ENCODE measurements around the gene C1orf174.

Gene C1orf174

DNA sequence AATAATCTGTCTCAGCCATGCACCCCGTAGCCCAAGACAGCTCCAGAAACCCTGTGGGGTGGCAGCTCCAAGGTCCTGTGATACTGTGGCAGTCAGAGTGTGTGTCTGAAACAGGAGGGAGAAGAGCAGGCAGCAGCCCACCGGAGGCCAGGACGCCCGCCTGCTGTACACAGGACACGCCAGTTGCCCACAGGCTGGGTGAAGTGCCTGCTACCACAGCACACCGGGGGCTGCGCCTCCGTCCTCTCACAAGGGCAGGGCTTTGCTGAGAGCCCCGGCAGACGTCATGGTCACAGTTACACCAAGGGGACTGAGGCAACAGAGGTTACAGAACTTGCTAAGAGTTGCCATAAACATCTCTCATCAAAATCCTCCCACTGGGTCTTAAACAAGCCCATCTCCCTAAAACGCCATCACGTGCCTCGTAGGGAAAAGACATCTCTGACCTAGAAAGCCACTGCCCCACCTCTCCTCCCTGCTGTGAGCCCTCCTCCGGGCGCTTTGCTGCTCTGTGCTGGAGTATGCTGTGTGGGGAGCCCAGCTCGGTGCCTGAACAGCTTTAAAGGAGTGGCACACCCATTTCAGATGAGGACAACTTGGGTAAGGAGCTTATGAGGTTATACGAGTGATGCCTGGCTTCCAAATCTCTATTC lies 5.3 kb downstream of the C1orf174 start:
- no peak for DNase-seq (ENCODE audit: low read depth)

DNA sequence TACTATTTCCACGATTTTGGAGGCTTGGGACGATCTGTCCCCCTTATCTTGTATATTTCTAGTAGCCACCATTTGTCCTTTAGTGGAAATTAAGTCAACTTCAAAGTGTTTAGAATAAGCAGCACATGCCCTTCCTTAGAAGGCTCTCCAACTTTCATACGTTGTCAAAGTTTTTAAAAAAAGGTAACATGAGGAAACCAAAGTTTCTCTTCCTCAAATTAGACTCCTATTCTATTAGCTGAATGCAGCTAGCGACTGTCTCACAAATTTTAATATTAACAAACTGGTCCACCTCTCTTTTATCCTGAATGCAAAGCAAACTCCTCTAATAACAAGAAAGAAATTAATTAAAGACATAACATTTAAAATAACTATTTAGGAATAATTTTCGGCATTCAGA lies 6.9 kb downstream of the C1orf174 start:
- no peak for DNase-seq (ENCODE audit: low read depth)

DNA sequence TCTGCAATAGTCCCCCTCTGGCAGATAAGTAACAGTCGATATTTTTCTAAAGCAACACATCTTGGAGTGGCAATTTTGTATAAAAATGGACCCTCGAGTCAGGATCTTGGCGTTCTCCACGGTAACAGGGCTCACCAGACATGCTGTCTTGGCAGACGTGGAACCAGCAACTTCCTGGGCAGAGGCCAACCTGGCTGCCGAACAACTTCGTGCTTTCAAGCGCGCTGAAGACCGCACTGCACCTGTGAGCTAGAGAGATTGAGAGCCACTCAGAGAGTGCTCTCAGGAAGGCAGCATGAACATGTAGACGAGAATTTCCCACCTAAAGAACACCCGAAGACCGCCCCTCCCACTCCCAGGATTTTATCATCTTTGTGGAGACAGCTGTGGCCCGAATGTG lies 7.3 kb downstream of the C1orf174 start:
- no peak for DNase-seq (ENCODE audit: low read depth)

DNA sequence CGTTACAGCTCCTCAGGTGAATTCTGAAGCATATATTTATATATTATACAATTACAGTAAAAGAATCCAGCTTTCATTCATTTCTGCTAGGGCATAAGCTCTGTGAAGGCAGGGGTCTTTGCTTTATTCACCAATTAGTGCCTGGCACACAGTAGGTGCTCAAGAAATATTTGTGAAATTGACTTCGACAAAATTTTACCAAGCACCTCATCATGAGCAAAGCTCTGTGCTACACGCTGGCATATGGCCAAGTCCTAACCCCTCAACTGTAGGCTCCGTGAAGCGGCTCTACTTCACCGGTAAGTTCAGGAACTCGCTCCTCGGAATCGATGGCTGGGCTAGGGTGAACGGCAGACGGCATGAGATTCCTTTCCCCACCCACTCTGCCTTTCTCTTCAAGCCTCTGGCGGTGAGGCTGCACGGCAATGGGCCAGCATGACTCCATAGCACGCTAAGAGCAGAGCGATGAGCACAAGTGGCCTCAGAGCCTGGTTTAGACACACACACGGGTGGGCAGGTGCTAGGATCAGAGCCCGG lies 8.7 kb downstream of the C1orf174 start:
- DNase-seq (ENCODE audit: low read depth), result no peak

DNA sequence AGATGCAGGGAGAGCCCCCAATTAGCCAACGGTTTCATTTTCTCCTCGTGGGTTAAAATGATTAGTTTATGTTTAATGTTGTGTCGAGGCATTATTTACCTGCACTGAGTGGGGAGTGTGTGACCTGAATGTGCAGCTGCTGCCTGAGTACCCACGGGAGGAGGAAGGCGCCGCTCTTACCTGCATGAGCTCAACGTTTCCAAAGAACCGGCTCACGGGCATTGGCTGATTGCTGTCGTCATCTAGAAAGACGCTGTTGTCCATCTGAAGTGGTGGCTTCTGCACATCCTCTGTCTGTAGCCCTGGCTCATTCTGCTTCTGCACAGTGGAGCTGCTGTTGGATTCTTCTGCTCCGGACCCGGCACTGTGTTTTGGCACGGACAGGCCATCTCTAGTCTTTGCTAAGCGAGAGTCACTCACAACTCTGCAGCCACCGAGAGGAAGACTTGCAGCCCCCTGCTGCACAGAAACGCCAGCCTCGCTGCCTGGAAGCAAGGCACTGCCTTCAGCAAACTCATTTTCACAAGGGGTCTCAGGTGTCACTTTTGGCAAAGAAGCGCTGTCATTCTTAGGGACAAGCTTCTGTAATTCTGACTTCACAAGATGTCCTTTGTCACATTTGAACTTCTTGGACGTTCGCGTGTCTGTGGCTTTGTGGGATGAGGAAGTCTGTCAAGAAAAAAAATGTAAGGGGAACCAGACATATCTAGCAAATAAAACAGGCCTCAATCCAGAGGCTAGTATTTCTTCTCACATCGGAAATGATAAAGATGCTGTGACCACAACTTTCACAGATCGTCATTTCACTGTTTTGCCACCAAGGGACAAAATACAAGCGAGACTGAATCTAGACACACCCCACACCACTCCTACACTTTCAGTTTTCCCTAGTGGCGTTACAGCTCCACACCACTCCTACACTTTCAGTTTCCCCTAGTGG lies 9.4 kb downstream of the C1orf174 start:
- no peak for DNase-seq (ENCODE audit: low read depth)

DNA sequence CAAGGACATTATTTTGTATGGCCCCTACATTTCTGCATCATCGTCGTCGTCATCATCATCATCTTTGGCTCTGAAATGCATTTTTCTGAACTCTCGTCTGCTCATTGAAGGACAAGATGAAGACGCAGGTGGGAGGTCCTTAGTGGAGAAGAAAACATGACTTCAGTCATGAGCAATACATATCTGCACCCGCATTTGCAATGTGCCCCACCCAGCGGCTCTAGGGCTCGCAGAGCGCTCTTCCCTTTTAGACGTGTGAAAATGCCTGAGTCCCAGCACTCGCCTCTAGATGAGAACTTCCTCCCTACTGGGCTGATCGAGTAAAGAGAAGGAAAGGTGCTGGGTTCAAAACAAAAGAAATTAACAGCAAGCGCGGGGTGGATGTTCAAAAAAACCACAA lies 10.1 kb downstream of the C1orf174 start:
- DNase-seq (ENCODE audit: low read depth), result no peak

DNA sequence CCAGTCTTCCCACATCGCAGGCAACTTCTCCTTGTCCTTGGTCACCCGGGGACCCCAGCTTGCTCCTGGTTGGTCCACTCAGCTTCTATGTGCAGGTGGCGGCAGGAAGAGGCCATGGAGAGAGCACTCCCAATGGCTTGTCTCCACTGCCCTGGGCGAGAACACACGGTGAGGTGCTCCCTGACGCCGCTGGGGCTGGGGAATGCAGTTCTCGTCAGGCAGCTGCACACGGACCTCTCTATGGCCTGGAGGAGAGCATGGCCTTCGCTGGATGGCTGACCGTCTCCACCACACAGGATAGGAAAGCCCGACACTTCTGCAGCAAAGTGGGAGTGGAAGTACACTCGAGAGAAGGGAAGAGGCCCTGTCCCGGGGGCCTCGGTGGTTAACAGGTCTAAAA lies 11.8 kb downstream of the C1orf174 start:
- DNase-seq (ENCODE audit: low read depth), result no peak

DNA sequence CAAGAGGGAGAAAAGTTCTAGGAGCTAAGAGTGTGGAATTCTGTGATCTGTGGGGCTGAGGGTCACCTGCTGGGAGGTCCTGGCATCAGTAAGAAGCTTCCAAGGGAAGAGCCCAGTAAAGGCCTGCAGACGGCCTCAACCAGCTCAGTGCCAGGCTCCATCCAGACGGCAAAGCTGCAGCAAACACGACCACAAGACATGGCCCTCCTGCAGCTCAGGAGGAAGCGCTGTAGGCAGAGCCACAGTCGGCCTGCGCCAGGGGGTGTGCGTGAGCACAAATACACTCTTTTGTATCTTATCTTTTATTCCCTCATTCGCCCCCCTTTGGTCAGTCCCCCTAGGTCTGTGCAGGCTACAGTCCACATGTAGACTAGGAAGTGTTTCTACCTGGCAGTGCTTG lies 13.4 kb downstream of the C1orf174 start:
- no peak for DNase-seq (ENCODE audit: low read depth)

DNA sequence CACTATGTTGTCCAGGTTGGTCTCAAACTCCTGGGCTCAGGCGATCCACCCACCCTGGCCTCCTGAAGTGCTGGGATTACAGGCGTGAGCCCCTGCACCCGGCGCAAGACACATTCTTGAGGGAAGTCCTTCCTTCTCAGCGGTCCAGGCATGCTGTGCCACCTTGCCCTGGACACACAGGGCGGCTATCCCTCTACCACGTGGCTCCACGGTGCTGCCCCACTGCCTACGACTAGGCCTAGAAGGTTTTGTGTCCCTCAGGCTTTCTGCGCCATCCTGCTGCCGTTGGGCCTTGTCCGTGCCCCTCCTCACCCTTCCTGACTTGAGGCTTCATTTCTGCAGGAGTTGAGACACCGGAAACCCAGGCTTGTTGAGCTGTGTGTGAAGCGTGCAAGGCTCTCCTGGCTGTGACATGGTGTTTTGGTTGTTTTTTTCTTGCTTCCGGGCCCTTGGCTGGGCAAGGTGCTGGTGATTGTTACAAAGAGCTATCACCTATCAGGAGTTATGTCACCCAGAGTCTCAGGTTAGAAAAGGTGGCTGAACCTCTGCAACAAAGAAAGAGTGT lies 13.9 kb downstream of the C1orf174 start:
- DNase-seq (ENCODE audit: low read depth), result no peak

DNA sequence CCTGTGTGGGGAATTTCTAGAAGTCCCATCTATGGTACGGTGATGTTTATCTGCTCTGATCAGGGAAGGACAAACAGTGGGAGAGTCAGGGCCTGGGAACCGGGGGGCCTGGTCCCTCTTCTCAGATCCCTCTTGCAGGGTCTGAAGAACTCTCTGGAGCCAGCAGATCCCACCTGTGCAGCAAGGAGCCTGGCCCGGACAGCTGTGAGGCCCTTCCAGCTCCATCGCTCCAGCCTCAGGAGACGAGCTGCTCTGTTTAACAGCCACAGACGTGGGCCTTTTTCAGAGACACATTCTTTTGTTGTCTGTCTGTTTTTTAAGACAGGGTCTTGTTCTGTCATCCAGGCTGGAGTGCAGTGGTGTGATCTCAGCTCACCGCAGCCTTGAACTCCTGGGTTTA lies 14.5 kb downstream of the C1orf174 start:
- DNase-seq (ENCODE audit: low read depth), result no peak

DNA sequence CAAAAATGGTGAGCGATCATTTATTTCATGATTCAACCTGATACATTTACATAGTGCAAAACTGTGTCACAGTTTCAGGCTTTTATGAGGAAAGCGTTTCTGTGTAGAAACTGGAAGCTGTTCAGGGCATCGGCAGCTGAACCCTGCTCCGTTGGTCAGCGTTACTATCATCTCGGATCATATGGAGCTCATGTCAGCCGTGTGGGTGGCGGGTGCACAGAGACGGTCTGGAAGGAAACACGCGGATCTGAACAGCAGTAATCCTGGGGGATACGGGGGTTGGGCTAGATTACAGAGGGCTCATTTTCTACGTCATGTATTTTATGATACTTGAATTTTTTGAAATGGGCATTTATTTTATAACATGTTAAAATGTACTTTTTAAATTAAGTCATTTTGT lies 15.1 kb downstream of the C1orf174 start:
- no peak for DNase-seq (ENCODE audit: low read depth)

DNA sequence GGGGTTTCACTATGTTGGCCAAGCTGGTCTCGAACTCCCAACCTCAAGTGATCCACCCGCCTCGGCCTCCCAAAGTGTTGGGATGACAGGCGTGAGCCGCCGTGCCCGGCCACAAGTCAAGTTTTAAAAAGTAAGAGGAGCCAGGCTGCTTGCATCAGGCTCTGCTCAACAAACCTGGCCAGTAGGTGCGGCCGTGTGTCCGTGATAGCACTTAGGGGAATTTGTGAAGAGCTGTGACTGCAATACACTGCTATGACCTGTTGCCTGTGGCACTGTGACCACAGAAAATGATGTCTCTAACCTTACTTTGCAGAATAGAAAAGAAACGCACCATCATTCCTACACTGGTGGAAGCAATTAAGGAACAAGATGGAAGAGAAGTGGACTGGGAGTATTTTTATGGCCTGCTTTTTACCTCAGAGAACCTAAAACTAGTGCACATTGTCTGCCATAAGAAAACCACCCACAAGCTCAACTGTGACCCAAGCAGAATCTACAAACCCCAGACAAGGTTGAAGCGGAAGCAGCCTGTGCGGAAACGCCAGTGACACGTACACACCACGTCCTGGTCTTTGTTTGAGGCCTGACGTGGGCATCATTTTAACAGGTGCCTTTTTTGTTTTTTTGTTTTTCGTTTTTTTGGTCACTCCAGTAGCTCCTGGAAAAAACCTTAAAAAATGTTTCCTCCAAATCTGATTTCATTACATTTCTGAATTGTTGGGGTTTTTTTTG lies 16.7 kb downstream of the C1orf174 start:
- no peak for DNase-seq (ENCODE audit: low read depth)

DNA sequence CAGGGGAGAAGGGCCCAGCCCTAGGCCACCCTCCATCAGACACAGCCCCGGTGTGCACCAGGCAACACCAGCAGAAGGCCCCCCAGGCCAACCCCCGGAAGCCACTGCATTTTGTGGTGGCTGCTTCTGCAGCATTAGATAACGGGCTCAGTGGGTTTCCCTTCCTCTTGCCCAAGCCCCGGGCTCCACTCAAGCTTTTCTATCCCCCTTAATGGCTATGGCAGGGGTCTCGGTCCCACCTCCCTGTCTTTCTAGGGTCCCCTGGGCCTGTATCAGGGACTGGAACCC lies 18.9 kb downstream of the C1orf174 start:
- DNase-seq (ENCODE audit: low read depth), result no peak

DNA sequence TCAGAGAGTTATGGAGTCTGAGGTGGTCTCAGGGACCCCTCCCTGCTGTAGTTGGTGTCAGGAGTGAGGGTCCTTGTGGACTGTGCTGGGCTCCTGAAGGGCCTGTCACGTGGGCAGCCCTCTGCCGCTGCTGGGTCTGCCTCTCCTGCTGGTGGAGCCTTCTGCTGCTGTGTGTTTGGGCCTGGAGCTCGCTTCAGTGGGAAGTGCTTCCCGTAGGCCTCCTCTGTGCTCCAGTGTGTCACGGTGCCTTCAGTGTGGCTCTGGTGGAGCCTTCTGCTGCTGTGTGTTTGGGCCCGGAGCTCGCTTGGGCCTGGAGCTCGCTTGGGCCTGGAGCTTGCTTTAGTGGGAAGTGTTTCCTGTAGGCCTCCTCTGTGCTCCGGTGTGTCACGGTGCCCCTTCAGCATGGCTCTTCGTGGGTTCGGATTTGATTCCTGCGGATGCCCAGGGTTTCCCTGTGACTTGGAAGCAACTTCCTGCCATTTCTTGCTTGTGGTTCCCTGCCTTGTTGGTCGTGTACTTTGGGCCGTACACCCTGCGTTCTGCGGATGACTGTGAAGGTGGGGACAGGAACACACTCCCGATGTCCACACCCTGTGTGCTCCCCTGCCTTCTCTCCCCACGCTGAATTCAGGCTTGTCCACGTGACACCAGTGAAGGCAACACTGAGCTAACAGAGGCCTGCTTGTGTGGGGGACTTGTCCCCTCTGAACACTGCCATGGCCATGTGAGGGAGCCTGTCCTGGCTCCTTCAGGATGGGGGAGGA lies 19.5 kb downstream of the C1orf174 start:
- DNase-seq (ENCODE audit: low read depth), result no peak

DNA sequence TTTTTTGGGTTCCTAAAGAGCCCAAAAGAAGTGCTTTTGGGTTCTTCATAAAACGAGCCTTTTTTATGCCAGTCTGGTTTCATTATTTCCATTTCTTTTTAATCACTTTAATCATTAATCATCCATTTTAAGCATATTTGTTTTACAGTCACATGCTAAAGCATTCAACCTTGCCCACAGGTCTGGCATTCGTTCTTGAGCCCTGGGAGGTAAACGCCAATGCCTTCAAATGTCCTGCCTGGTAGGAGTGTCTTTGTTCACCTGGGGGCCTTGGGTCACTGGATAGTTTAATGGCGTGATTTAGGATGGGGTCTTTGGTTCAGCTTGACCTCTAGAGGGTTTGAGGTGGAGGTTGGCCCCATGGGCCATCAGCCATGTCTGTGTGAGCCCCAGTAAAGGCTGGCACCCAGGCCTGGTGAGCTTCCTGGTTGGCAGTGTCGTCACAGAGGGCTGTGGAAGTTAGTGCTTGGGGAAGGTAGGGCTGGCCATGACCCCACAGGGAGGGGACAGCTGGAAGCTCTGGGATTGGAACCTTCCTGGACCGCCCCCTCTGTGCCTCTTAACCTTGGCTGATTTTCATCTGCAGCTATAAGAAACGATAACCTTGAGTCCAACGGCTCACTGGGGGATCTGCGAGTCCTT lies 20.2 kb downstream of the C1orf174 start:
- DNase-seq (ENCODE audit: low read depth), result no peak

DNA sequence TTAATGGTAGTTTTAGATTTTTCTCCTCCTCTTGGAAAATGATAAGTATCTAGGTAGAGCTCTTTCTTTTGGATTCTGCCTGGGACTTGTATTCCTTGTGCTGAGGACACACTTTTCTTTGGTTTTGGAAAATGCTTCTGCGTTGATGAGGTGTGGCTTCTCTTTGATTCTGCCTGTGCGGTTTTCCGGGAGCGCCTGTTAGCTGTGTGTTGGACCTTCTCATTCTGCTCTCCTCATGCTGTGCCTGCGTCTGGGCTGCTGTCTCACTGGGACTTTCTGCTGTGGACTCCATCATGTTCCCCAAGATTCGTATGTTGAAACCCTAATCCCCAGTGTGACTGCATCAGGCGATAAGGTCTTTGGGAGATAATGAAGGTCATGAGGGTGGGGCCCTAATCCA lies 21.0 kb downstream of the C1orf174 start:
- no peak for DNase-seq (ENCODE audit: low read depth)

DNA sequence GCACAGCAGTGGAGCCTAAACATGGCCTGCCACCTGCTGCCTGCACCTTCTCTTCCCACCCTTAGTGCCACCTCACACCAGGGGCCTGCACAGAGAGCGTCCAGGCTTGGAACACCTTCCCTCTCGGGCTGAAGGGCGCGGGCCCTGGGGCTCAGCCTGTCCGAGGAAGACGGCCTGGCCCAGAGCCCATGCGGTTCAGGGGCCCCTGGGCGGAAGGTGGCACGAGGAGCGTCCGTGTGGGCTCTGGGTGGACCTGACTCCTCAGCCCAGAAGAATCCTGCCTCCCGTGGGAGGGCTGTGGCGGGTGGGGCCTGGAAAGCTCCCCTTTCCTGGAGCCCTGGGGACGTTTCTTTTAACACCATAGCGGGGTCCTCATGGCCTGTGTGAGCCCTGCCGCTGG lies 23.4 kb downstream of the C1orf174 start:
- DNase-seq (ENCODE audit: low read depth), result no peak

DNA sequence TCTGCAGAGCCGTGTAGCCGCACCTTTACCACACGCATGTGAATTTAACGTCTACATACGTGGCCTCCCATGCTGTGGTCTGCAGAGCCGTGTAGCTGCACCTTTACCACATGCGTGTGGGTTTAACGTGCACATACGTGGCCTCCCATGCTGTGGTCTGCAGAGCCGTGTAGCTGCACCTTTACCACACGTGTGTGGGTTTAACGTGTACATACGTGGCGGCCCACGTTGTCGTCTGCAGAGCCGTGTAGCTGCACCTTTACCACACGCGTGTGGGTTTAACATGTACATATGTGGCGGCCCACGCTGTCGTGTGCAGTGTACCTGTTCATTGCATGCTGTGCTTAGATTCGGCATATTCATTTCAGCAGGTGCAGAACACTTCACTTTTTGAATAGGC lies 25.3 kb downstream of the C1orf174 start:
- DNase-seq (ENCODE audit: low read depth), result no peak

DNA sequence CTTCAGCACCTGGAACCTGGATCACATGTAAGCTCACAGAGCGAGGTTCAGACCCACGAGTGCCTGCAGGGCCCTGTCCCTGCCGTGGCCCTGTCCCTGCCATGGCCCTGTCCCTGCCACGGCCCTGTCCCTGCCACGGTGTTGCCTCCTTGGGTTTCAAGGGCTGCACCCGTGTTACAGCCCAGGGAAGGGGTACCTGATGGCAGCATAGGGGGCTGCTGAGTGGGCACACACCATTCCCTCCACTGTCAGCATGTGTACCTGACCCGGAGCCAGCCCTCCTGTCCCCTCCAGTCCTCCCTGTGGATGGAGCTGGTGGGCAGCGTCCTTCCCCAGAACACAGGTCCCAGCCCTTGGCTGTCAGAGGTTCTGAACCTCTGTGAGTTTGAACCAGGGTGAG lies 27.5 kb downstream of the C1orf174 start:
- DNase-seq (ENCODE audit: low read depth), result no peak

DNA sequence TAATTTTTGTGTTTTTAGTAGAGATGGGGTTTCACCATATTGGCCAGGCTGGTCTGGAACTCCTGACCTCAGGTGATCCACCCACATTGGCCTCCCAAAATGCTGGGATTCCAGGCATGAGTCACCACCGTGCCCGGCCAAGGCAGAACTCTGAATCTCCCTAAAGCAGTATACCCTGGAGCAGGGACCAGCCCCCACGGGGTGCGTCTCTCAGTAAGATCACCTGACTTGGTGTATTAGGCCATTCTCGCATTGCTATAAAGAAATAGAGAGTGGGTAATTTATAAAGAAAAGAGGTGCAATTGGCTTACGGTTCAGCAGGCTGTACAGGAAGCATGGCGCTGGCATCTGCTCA lies 28.6 kb downstream of the C1orf174 start:
- DNase-seq (ENCODE audit: low read depth), result no peak

DNA sequence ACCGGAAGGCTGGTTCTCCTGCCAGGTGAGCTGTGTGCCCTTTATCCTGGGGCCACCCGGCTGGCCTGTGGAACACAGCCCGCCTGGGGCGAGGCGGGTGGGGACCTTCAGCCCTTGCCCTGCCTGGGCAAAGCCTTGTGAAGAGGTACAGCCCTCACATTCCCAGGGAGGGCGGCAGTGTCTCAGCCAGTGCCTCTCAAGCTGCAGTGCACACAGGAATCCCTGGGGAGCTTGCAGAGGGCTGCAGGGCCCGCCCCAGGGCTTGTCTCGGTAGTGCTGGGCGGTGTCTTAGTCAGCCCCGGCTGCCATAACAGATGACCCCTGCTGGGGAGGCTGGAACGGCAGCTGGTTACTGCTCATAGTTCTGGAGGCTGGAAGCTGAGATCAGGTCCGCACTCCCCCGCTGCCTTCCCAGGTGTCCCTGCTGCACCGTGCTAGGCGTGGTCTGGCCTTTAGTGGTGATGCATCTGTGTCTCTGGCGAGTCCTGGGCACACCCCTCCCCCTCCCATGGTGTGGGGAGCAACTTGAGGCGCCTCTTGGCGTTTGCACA lies 30.2 kb downstream of the C1orf174 start:
- DNase-seq (ENCODE audit: low read depth), result no peak

Data from GM04503 (cell line).